ENCODE results near the gene KRTAP12-2.

KRTAP12-2 gene

GRCh38 chr21:44709426-44710293 is 42.9 kb upstream of the KRTAP12-2 start:
- H3K36me3 ChIP-seq (ENCODE audit: control insufficient read depth in 1 of 2, insufficient read depth in 2 of 2, low read length in 2 of 2): no peaks in the 10 kb centered on the region
- peaks cover 0 to 4% of the 10 kb centered on the region in 2 donors for H3K9me3 ChIP-seq (ENCODE audit: control insufficient read depth in 1 of 2, low read length in 2 of 2)
- peaks cover 65 to 74% of the 10 kb centered on the region in 2 donors for H3K27me3 ChIP-seq (ENCODE audit: control insufficient read depth in 1 of 2, insufficient read depth in 2 of 2, low read length in 2 of 2)
- peaks cover 0 to 4% of the 10 kb centered on the region in 2 donors for H3K4me1 ChIP-seq (ENCODE audit: control insufficient read depth in 1 of 2, insufficient read depth in 2 of 2, low read length in 2 of 2)
- no peak overlapping the region for H3K4me3 ChIP-seq (ENCODE audit: low read depth in 1 of 2, low read length in 2 of 2)
- no peak overlapping the region for H3K27ac ChIP-seq (ENCODE audit: low read depth, low read length)
- no peak overlapping the region for H3K9ac ChIP-seq (ENCODE audit: low read depth in 1 of 2, low read length in 2 of 2)

DNA sequence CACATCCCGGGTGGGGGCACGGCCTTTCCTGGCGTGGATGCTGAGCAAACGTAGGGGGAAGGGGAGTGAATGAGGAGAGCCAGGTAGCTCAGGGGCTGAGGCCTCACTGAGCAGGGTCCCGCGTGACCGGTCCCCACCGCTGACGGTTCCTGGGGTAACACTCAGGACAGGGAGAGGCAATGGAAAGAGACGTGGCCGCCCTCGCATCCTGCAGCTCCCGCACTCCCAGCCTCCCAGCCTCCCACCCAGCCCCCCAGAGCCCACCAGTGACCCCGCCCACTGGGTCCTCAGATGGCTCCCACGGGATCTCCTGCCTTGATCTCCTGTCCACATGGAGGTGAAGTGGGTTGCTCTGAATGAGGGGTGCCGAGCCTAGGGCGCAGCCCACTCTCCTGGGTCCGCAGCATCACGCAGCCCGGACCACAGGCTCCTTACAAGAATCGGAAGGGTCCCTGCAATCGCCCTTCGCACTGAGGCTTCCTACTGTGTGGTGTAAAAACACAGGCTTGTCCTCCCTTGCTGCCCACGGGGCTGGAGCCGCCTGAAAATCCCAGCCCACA is 42.2 kb upstream of the KRTAP12-2 start:
- Histone ChIP-seq H3K9ac (ENCODE audit: low read depth in 1 of 2, low read length in 2 of 2) (no peak overlapping the region), H3K4me3 (ENCODE audit: low read depth in 1 of 2, low read length in 2 of 2) (no peak overlapping the region), H3K27ac (ENCODE audit: low read depth, low read length) (no peak overlapping the region), H3K9me3 (ENCODE audit: control insufficient read depth in 1 of 2, low read length in 2 of 2) (peaks cover 0 to 4% of the 10 kb centered on the region in 2 donors), H3K36me3 (ENCODE audit: control insufficient read depth in 1 of 2, insufficient read depth in 2 of 2, low read length in 2 of 2) (no peaks in the 10 kb centered on the region), H3K4me1 (ENCODE audit: control insufficient read depth in 1 of 2, insufficient read depth in 2 of 2, low read length in 2 of 2) (peaks cover 0 to 4% of the 10 kb centered on the region in 2 donors), H3K27me3 (ENCODE audit: control insufficient read depth in 1 of 2, insufficient read depth in 2 of 2, low read length in 2 of 2) (peaks cover 67 to 81% of the 10 kb centered on the region in 2 donors)

DNA sequence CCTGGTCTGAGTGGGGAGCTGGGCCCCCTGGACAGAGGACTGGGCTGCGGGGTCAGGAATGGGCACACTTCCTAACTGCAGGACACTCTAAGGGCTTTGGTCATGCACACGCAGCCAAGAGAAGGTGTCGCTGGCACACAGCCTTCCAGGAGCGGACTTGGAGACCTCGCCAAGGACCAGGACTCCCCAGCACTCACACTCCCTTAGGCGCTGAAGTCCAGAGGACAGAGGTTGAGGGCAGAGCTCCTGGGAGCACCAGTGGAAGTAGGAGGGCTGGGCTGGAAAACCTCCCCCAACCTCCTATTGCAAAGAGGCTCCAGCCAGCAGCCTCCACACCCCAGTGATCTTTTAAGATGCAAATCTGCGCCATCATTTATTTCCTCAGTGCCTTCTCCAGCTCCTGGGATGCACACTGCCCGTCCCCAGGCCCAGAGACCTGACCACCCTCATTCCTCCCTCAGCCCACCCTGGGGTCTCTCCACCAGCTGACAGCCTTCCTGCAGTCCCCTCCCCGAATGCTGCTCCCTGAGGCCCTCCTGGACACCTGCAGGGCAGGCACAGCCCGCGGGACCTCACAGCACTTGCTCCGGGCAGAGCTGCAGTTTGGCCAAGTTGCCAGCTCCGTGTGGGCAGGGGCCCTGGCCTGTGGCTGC is 41.6 kb upstream of the KRTAP12-2 start:
- H3K4me1 ChIP-seq (ENCODE audit: control insufficient read depth in 1 of 2, insufficient read depth in 2 of 2, low read length in 2 of 2): peaks cover 0 to 4% of the 10 kb centered on the region in 2 donors
- H3K9me3 ChIP-seq (ENCODE audit: control insufficient read depth in 1 of 2, low read length in 2 of 2): peaks cover 0 to 4% of the 10 kb centered on the region in 2 donors
- H3K27ac ChIP-seq (ENCODE audit: low read depth, low read length): no peak overlapping the region
- H3K9ac ChIP-seq (ENCODE audit: low read depth in 1 of 2, low read length in 2 of 2): no peak overlapping the region
- H3K27me3 ChIP-seq (ENCODE audit: control insufficient read depth in 1 of 2, insufficient read depth in 2 of 2, low read length in 2 of 2): peaks cover 66 to 77% of the 10 kb centered on the region in 2 donors
- no peaks in the 10 kb centered on the region for H3K36me3 ChIP-seq (ENCODE audit: control insufficient read depth in 1 of 2, insufficient read depth in 2 of 2, low read length in 2 of 2)
- H3K4me3 ChIP-seq (ENCODE audit: low read depth in 1 of 2, low read length in 2 of 2): no peak overlapping the region

DNA sequence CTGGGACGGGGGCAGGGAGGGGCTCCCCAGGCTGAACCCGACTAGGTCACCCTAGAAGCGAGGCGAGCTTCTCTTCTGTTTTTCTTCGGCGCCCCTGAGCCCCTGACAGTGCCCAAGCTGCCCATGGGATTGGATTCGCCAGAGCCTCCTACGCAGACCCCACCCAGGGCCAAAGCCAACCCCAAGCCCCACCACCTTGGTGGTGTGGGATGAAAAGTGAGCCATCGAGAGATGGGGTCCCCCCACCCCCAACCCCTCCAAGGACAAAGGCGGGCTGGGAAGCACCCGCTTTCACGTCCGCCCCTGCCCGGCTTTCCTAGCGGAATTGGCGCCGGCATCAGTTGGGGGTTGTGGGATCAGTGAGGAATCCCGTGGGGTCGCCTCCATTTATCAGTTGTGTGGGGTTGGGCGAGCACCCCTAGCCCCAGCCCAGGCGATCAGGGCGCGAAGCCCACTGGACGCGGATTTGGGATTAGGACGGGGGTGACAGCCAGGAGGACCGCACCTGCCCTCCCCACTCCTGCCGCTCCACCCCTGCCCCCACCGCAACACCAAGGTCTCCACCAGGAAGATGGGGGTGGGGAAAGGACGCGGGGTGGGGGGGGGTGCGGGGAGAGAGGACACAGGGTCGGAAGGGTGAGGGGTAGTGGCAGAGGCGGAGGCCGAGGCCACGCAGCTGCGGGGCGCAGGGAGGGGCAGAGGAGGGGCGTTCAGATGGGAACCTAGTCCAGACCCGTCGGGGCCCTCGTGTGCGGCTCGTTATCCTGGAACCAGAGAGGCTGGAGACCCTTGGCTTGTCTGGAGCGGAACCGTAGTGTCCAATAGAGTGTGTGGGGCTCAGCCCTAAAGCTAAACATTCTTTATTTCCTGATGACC is 40.2 kb upstream of the KRTAP12-2 start:
- Histone ChIP-seq H3K4me1 (ENCODE audit: control insufficient read depth in 1 of 2, insufficient read depth in 2 of 2, low read length in 2 of 2) (no peaks in the 10 kb centered on the region), H3K27me3 (ENCODE audit: control insufficient read depth in 1 of 2, insufficient read depth in 2 of 2, low read length in 2 of 2) (peaks cover 64 to 66% of the 10 kb centered on the region in 2 donors), H3K27ac (ENCODE audit: low read depth, low read length) (no peak overlapping the region), H3K4me3 (ENCODE audit: low read depth in 1 of 2, low read length in 2 of 2) (no peak overlapping the region), H3K9ac (ENCODE audit: low read depth in 1 of 2, low read length in 2 of 2) (no peak overlapping the region), H3K9me3 (ENCODE audit: control insufficient read depth in 1 of 2, low read length in 2 of 2) (peaks cover 0 to 4% of the 10 kb centered on the region in 2 donors), H3K36me3 (ENCODE audit: control insufficient read depth in 1 of 2, insufficient read depth in 2 of 2, low read length in 2 of 2) (no peaks in the 10 kb centered on the region)

GRCh38 chr21:44706026-44706705 is 39.4 kb upstream of the KRTAP12-2 start:
- H3K4me1 ChIP-seq (ENCODE audit: control insufficient read depth in 1 of 2, insufficient read depth in 2 of 2, low read length in 2 of 2): no peaks in the 10 kb centered on the region
- H3K4me3 ChIP-seq (ENCODE audit: low read depth in 1 of 2, low read length in 2 of 2): no peak overlapping the region
- H3K27me3 ChIP-seq (ENCODE audit: control insufficient read depth in 1 of 2, insufficient read depth in 2 of 2, low read length in 2 of 2): peaks cover 58 to 63% of the 10 kb centered on the region in 2 donors
- H3K27ac ChIP-seq (ENCODE audit: low read depth, low read length): no peak overlapping the region
- no peaks in the 10 kb centered on the region for H3K36me3 ChIP-seq (ENCODE audit: control insufficient read depth in 1 of 2, insufficient read depth in 2 of 2, low read length in 2 of 2)
- H3K9me3 ChIP-seq (ENCODE audit: control insufficient read depth in 1 of 2, low read length in 2 of 2): peaks cover 0 to 4% of the 10 kb centered on the region in 2 donors
- no peak overlapping the region for H3K9ac ChIP-seq (ENCODE audit: low read depth in 1 of 2, low read length in 2 of 2)

GRCh38 chr21:44704636-44705001 is 37.9 kb upstream of the KRTAP12-2 start:
- H3K36me3 ChIP-seq (ENCODE audit: control insufficient read depth in 1 of 2, insufficient read depth in 2 of 2, low read length in 2 of 2): no peaks in the 10 kb centered on the region
- H3K27ac ChIP-seq (ENCODE audit: low read depth, low read length): no peak overlapping the region
- peaks cover 0 to 4% of the 10 kb centered on the region in 2 donors for H3K9me3 ChIP-seq (ENCODE audit: control insufficient read depth in 1 of 2, low read length in 2 of 2)
- no peak overlapping the region for H3K9ac ChIP-seq (ENCODE audit: low read depth in 1 of 2, low read length in 2 of 2)
- H3K4me3 ChIP-seq (ENCODE audit: low read depth in 1 of 2, low read length in 2 of 2): no peak overlapping the region
- peaks cover 56 to 61% of the 10 kb centered on the region in 2 donors for H3K27me3 ChIP-seq (ENCODE audit: control insufficient read depth in 1 of 2, insufficient read depth in 2 of 2, low read length in 2 of 2)
- H3K4me1 ChIP-seq (ENCODE audit: control insufficient read depth in 1 of 2, insufficient read depth in 2 of 2, low read length in 2 of 2): no peaks in the 10 kb centered on the region

DNA sequence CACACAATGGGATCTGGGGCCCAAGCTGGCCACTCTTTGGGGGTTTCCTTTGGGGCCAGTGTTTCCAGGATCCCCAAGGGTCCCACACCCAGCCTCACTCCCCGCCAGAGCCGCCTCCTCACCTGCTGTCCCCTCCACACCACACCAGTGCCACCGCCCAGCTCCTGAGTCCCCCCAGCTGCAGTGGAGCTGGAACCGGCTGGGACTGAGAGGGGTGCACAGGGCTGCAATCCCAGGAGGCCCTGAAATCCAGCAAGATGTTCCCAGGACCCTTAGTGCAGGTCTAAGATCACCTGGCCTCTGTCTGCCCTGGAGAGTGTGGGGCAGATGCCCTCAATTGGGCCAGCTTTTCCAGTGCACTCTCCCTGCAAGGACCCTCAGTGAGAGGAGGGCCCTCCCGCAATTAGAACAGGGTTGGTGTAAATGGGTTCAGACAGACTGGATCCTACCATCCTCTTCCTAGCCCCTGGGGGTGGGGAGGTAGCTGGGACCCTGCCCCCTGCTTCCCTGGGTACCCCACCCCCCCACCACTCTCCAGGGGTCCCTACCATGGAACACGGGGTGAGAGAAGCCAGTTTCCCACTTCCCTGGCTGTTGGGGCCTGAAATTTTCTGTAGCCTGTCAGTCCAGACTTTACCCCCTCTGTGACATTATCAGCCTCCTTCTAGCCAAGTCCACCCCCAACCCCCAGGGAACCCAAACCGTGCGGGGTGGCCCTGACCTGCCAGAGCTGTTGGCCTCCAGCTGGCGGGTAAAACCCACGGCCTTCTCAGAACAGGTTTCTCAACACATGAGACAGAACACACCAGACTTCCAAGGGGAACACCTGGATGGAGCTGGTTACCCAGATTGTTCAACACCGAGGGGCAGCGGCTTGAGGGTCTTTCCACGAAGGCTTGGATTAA is 37.3 kb upstream of the KRTAP12-2 start:
- H3K9me3 ChIP-seq (ENCODE audit: control insufficient read depth in 1 of 2, low read length in 2 of 2): peaks cover 0 to 4% of the 10 kb centered on the region in 2 donors
- H3K4me1 ChIP-seq (ENCODE audit: control insufficient read depth in 1 of 2, insufficient read depth in 2 of 2, low read length in 2 of 2): no peaks in the 10 kb centered on the region
- H3K27ac ChIP-seq (ENCODE audit: low read depth, low read length): no peak overlapping the region
- H3K27me3 ChIP-seq (ENCODE audit: control insufficient read depth in 1 of 2, insufficient read depth in 2 of 2, low read length in 2 of 2): peaks cover 50 to 55% of the 10 kb centered on the region in 2 donors
- no peak overlapping the region for H3K9ac ChIP-seq (ENCODE audit: low read depth in 1 of 2, low read length in 2 of 2)
- H3K4me3 ChIP-seq (ENCODE audit: low read depth in 1 of 2, low read length in 2 of 2): no peak overlapping the region
- no peaks in the 10 kb centered on the region for H3K36me3 ChIP-seq (ENCODE audit: control insufficient read depth in 1 of 2, insufficient read depth in 2 of 2, low read length in 2 of 2)

DNA sequence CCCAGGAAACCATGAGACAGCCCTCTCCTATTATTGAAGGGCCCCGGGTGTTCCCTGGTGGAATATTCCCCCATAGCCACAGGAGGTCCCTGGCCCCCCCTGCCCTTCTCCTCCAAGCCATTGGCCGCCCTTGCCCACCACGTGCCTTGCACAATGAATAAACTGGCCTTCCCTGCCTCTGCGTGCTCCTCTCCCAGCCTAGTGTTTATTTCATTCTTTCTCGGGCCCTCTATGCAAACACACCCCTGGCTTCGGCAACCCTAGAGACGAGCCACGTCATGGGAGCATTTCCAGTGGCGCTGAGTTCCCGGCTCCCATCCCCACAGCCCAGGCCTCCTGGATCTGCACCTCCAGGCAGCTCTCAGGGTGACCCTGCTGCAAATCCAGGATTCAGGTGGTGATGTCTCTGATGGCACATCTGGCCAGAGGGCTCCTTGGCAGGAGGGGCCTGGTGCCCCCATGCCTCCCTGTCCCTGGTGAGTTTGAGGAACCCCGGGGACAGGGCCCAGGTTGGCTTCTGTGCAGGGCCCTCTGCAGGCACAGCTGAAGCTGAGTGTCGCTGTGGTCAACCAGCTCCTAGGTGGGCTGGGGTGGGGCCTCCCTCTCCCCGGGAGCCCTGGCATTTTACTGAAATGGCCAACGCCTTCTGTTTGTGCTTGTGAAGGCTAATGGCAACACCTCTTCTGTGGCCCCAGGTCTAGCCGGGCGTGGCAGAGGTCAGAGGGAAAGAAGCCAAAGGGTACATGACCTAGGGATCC is 36.4 kb upstream of the KRTAP12-2 start:
- Histone ChIP-seq H3K9me3 (ENCODE audit: control insufficient read depth in 1 of 2, low read length in 2 of 2) (peaks cover 0 to 4% of the 10 kb centered on the region in 2 donors), H3K36me3 (ENCODE audit: control insufficient read depth in 1 of 2, insufficient read depth in 2 of 2, low read length in 2 of 2) (no peaks in the 10 kb centered on the region), H3K4me1 (ENCODE audit: control insufficient read depth in 1 of 2, insufficient read depth in 2 of 2, low read length in 2 of 2) (no peaks in the 10 kb centered on the region), H3K9ac (ENCODE audit: low read depth in 1 of 2, low read length in 2 of 2) (no peak overlapping the region), H3K27me3 (ENCODE audit: control insufficient read depth in 1 of 2, insufficient read depth in 2 of 2, low read length in 2 of 2) (peaks cover 41 to 52% of the 10 kb centered on the region in 2 donors), H3K27ac (ENCODE audit: low read depth, low read length) (no peak overlapping the region), H3K4me3 (ENCODE audit: low read depth in 1 of 2, low read length in 2 of 2) (no peak overlapping the region)

All from duodenal mucosa (tissue), 2 donors.